Activated CD8-positive, alpha-beta memory T cell treated with anti-CD3 and anti-CD28 coated beads, Interleukin-2, amount 10 ng/mL, durations not matched to agents 7 days and 5 days (primary cell): ENCODE measurements around the gene NDUFAF3. TPM values are rescaled to one million over a fixed set of nuclear protein-coding genes. Genes with fewer than 3 reads are reported as not detected.
"Not testable (repeated sequence)": the region's sequence is repeated elsewhere in the genome, so short reads cannot be mapped to it uniquely, and the experiment has no call there.

Experiments used
- ATAC-seq: fragments of 150-1000 bp; cut with Tn5 transposase; one replicate; pipeline ENCODE4 v1.10.0; 2021; ENCODE audit warnings: moderate library complexity
- CTCF ChIA-PET: fragments of 350-600 bp; sonication (Branson Sonifier 250); formaldehyde crosslinking; loops from one replicate; lab custom pipeline; 2021; ENCODE audit warnings: antibody characterized with exemption; lab: Charles Lee
- DNase-seq: peaks from one replicate; pipeline ENCODE4 v3.0.0-alpha.2; 2020
- H3K27ac Mint-ChIP-seq: one replicate; pipeline ENCODE4 v1.8.0; 2021; ENCODE audit warnings: mild to moderate bottlenecking, mixed read lengths
- H3K27me3 Mint-ChIP-seq: one replicate; pipeline ENCODE4 v1.8.0; 2021; ENCODE audit warnings: mixed read lengths
- H3K36me3 Mint-ChIP-seq: one replicate; pipeline ENCODE4 v1.8.0; 2021; ENCODE audit warnings: mild to moderate bottlenecking, mixed read lengths
- H3K4me1 Mint-ChIP-seq: one replicate; pipeline ENCODE4 v1.8.0; 2021; ENCODE audit warnings: mixed read lengths
- H3K4me3 Mint-ChIP-seq: one replicate; pipeline ENCODE4 v1.8.0; 2021; ENCODE audit warnings: mild to moderate bottlenecking, moderate library complexity, mixed read lengths
- H3K9me3 Mint-ChIP-seq: one replicate; pipeline ENCODE4 v1.8.0; 2022; ENCODE audit warnings: low read depth, mixed read lengths
- total RNA-seq, 2 experiments: library from RNA; stranded (reverse); gene quantifications; one replicate each; pipeline ENCODE4 v1.2.3, GENCODE V29; 2021

The NDUFAF3 gene
- total RNA-seq, 2 experiments from 2014 or later = 94.3 to 101 TPM

DNA sequence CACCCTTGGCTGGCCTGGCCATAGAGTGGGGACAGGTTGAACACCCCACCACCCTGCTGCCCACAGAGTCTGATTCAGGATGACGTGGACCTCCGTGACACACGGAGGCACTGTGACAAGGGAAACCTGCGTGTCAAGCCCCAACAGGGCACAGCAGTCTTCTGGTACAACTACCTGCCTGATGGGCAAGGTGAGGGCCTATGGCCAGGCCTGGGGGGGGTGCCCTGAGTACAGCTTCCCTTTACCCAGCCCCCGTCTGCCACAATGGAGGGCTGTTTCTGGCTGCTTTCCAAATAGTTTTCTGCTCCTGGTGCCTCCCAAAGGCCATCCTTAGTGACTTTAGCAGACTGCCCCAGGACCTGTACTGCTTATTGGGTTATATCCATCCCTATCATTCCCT is 15.9 kb upstream of the NDUFAF3 start:
- CTCF ChIA-PET = interaction anchor here (2.6 to 5.6 kb wide), 3 partner anchors 9 to 16 kb away, joined by 16 to 127 read pairs (median 101); partner anchors contain the start of genes DALRD3, NDUFAF3 and P4HTM
- Mint-ChIP-seq H3K9me3 (no peaks in the 10 kb centered on the region), H3K4me3 (peak overlapping the region; percentile 87), H3K27ac (peak overlapping the region; percentile 95), H3K36me3 (peaks cover 2% of the 10 kb centered on the region), H3K4me1 (peaks cover 20% of the 10 kb centered on the region), H3K27me3 (no peaks in the 10 kb centered on the region)
- ATAC-seq (no peak), DNase-seq (no peak)

DNA sequence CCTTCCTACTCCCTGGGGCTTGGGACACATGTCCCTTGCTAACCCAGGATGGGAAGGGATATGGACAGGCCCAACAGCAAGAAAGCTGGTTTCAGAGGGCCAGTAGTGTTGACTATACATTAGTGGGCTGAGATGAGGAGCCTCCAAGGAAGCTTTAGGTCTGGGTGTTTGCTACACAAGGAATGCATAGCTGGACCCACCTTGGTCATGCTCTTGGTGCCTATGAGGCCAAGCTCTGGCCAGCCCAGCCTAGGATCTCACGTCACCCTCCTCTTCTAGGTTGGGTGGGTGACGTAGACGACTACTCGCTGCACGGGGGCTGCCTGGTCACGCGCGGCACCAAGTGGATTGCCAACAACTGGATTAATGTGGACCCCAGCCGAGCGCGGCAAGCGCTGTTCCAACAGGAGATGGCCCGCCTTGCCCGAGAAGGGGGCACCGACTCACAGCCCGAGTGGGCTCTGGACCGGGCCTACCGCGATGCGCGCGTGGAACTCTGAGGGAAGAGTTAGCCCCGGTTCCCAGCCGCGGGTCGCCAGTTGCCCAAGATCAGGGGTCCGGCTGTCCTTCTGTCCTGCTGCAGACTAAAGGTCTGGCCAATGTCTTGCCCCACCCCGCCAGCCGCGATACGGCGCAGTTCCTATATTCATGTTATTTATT is 15.4 kb upstream of the NDUFAF3 start:
- H3K4me1 Mint-ChIP-seq = peaks cover 20% of the 10 kb centered on the region
- ATAC-seq (no peak), DNase-seq (no peak)
- CTCF ChIA-PET = interaction anchor here (0.7 to 5.6 kb wide), 19 partner anchors 9 to 606 kb away, joined by 3 to 127 read pairs (median 4); partner anchors contain the start of genes ARIH2, DALRD3, IMPDH2 and KLHDC8B
- peaks cover 2% of the 10 kb centered on the region for H3K36me3 Mint-ChIP-seq
- no peaks in the 10 kb centered on the region for H3K9me3 Mint-ChIP-seq
- H3K27me3 Mint-ChIP-seq = no peaks in the 10 kb centered on the region
- peak overlapping the region; percentile 95 for H3K27ac Mint-ChIP-seq
- H3K4me3 Mint-ChIP-seq = peak overlapping the region; percentile 87

DNA sequence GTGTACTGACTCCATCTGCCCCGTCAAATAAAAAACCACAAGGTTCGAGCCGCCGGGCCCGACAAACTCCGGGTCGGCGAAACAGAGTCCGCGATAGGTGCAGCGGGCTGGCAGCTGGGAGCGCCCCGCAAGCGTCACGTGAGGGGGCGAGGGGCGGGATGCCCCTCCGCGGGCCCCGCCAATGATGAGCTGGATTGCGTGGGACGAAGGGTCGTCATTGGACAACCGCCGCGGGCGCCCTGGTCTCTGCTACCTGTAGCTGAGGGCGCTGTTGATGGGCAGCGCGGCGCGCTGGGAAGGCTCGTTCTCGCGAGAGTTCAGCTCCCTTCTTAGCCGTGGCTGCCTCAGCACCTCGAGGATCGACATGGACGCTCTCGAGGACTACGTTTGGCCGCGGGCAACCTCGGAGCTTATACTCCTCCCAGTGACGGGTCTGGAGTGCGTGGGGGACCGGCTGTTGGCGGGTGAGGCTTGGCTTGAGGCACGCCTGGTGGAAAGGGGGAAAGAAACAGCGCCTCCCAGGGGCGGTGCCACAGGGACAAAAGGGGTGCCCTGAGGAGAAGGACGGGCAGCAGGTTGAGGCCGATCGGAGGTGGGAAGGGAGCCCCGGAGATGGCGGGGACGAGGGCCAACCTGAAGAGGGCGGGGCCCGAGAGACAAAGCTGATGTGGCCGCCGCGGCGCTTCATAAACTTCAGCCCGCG is 14.7 kb upstream of the NDUFAF3 start, which contains the start of gene WDR6:
Gene WDR6, plus strand, starts transcription at position 324 of the 703 bp plus-strand sequence. Its CDS starts 41 bp downstream, at position 365.
- CTCF ChIA-PET = interaction anchor here (0.6 to 5.6 kb wide), 20 partner anchors 8 to 606 kb away, joined by 3 to 127 read pairs (median 4); partner anchors contain the start of genes ARIH2, DALRD3, IMPDH2 and KLHDC8B
- Mint-ChIP-seq H3K4me3 (peak within 1 kb of the TSS; percentile 87), H3K27me3 (no peaks in the 10 kb centered on the region), H3K27ac (peak within 1 kb of the TSS; percentile 95), H3K36me3 (peaks cover 7% of the 10 kb centered on the region), H3K9me3 (no peaks in the 10 kb centered on the region), H3K4me1 (peaks cover 23% of the 10 kb centered on the region)
- ATAC-seq = peak; percentile 91
- peak; percentile 99 for DNase-seq

DNA sequence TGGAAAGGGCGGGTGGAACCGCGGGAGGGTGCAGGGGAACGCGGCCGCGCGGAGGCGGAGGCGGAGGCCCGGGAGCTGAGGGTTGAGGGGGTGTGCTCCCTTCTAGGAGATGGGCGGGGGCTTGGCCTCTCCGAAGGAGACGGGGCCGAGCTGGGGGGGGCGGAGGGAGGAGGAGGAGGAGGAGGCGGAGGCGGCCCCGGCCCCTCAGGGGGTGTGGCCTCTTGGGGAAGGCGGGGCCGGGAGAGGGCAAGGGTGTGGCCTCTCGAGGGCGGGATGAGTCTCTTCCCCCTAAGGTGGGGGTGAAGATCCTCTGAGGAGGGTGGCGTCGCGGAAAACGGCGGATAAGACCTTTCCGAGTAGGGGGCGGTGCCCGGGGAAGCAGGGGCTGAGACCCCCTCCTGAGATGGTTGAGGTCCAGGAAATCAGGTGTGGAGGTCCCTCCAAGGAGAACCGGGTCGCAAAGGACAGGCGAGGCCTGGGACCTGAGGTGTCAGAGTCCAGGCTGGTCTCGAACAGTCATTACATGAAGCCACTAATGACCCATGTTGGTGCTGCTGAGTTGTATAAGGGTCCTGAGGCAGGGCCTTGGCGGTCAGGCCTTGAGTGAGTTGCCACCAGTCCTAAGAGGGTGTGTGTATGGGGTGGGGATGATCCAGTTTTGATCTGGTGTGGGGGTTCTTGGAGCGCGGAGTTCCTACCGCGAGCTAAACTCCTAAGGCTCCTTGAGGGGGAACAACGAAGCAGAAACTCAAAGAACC is 14.0 kb upstream of the NDUFAF3 start:
- H3K4me1 Mint-ChIP-seq = peaks cover 23% of the 10 kb centered on the region
- peak overlapping the region; percentile 95 for H3K27ac Mint-ChIP-seq
- H3K9me3 Mint-ChIP-seq = no peaks in the 10 kb centered on the region
- H3K27me3 Mint-ChIP-seq = no peaks in the 10 kb centered on the region
- H3K36me3 Mint-ChIP-seq = peaks cover 7% of the 10 kb centered on the region
- CTCF ChIA-PET = interaction anchor here (0.9 to 5.6 kb wide), 13 partner anchors 11 to 607 kb away, joined by 3 to 127 read pairs (median 4); partner anchors contain the start of genes ARIH2, DALRD3, NCKIPSD and NDUFAF3
- H3K4me3 Mint-ChIP-seq = peak overlapping the region; percentile 87
- DNase-seq (peak; percentile 95), ATAC-seq (peak; percentile 69)

DNA sequence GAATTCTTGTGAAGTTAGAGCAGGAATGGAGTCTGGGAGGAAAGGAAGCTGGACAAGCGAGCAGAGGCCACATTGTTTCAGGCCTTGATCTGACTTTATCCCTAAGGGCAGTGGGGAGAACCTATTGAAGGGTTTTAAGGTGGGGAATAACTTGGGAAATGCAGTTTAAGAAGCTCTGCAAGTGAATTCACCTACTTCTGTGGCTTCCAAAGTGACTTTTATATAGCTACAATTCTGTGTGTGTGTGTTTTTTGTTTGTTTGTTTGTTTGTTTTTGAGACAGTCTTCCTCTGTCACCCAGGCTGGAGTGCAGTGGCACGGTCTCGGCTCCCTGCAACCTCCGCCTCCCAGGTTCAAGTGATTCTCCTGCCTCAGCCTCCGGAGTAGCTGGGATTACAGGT is 13.3 kb upstream of the NDUFAF3 start:
- not testable (repeated sequence) for H3K9me3 Mint-ChIP-seq, H3K27me3 Mint-ChIP-seq, ATAC-seq, H3K36me3 Mint-ChIP-seq, DNase-seq
- CTCF ChIA-PET = interaction anchor here (1.0 to 5.6 kb wide), 5 partner anchors 11 to 441 kb away, joined by 3 to 127 read pairs (median 15); partner anchors contain the start of genes DALRD3, NDUFAF3, P4HTM and QRICH1
- peak overlapping the region; percentile 87 for H3K4me3 Mint-ChIP-seq
- H3K27ac Mint-ChIP-seq = peak overlapping the region; percentile 95
- H3K4me1 Mint-ChIP-seq = peaks cover 23% of the 10 kb centered on the region

DNA sequence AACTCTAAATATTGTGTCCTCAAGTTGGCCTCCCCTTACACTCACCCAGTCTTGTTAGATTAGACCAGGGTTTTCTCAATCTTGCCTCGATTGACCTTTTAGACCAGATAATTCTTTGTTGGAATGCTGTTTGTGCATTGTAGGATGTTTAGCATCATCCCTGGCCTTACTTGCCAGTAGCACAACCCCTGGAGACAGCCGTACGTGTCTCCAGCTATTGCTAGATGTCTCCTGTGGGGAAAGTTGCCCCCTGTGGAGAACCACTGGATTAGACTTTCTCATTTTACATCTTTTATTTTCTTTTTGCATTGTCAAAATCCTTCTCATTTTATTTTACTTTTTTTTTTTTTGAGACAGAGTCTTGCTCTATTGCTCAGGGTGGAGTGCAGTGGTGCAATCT is 12.5 kb upstream of the NDUFAF3 start:
- Mint-ChIP-seq H3K4me1 (peaks cover 23% of the 10 kb centered on the region), H3K4me3 (no peak overlapping the region), H3K36me3 (peaks cover 9% of the 10 kb centered on the region), H3K27ac (peak overlapping the region; percentile 20), H3K27me3 (no peaks in the 10 kb centered on the region), H3K9me3 (no peaks in the 10 kb centered on the region)
- CTCF ChIA-PET = interaction anchor here (0.8 to 5.6 kb wide), 5 partner anchors 10 to 440 kb away, joined by 3 to 127 read pairs (median 3); partner anchors contain the start of genes DALRD3, NDUFAF3, P4HTM and QRICH1
- DNase-seq (no peak), ATAC-seq (no peak)

DNA sequence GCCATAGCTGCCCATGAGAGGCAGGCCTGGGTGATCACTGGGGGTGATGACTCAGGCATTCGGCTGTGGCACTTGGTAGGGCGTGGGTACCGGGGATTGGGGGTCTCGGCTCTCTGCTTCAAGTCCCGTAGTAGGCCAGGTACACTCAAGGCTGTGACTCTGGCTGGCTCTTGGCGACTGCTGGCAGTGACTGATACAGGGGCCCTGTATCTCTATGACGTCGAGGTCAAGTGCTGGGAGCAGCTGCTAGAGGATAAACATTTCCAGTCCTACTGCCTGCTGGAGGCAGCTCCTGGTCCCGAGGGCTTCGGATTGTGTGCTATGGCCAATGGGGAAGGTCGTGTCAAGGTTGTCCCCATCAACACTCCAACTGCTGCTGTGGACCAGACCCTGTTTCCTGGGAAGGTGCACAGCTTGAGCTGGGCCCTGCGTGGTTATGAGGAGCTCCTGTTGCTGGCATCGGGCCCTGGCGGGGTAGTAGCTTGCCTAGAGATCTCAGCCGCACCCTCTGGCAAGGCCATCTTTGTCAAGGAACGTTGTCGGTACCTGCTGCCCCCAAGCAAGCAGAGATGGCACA is 9.4 kb upstream of the NDUFAF3 start:
- no peak overlapping the region for H3K27ac Mint-ChIP-seq
- ATAC-seq (no peak), DNase-seq (no peak)
- H3K4me3 Mint-ChIP-seq = no peak overlapping the region
- peaks cover 18% of the 10 kb centered on the region for H3K36me3 Mint-ChIP-seq
- CTCF ChIA-PET = interaction anchor here (1.4 to 5.4 kb wide), 2 partner anchors 13 to 24 kb away, joined by 3 to 42 read pairs; partner anchors contain the start of gene P4HTM
- no peaks in the 10 kb centered on the region for H3K27me3 Mint-ChIP-seq
- H3K4me1 Mint-ChIP-seq = peaks cover 28% of the 10 kb centered on the region
- no peaks in the 10 kb centered on the region for H3K9me3 Mint-ChIP-seq

DNA sequence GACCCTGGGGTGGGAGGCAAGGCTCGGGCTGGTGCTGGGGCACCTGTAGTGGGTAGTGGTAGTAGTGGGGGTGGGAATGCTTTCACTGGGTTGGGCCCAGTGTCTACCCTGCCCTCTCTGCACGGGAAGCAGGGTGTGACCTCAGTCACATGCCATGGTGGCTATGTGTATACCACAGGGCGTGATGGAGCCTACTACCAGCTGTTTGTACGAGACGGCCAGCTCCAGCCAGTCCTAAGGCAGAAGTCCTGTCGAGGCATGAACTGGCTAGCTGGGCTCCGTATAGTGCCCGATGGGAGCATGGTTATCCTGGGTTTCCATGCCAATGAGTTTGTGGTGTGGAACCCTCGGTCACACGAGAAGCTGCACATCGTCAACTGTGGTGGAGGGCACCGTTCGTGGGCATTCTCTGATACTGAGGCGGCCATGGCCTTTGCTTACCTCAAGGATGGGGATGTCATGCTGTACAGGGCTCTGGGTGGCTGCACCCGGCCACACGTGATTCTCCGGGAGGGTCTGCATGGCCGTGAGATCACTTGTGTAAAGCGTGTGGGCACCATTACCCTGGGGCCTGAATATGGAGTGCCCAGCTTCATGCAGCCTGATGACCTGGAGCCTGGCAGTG is 8.7 kb upstream of the NDUFAF3 start:
- no peak overlapping the region for H3K4me3 Mint-ChIP-seq
- CTCF ChIA-PET = interaction anchor here (0.6 to 5.4 kb wide), 6 partner anchors 9 to 94 kb away, joined by 3 to 42 read pairs (median 4); partner anchors contain the start of genes ARIH2, NDUFAF3 and P4HTM
- peaks cover 17% of the 10 kb centered on the region for H3K36me3 Mint-ChIP-seq

DNA sequence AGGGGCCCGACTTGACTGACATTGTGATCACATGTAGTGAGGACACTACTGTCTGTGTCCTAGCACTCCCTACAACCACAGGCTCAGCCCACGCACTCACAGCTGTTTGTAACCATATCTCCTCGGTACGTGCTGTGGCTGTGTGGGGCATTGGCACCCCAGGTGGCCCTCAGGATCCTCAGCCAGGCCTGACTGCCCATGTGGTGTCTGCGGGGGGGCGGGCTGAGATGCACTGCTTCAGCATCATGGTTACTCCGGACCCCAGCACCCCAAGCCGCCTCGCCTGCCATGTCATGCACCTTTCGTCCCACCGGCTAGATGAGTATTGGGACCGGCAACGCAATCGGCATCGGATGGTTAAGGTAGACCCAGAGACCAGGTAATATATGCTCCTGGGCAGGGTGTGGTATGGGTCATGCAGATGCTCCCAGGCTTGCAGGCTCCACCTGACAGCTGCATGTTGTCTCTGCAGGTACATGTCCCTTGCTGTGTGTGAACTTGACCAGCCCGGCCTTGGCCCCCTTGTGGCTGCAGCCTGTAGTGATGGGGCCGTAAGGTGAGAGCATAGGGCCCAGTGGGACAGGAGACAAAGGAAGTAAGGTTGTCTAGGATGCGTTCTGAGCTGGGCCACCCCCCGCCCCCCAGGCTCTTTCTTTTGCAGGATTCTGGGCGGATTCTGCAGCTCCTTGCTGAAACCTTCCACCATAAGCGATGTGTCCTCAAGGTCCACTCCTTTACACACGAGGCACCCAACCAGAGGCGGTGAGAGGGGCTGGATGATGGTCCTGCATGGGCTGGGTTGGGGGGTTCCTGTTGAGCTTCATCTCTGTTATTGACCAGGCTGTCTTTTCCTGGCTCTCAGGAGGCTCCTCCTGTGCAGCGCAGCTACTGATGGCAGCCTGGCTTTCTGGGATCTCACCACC is 7.9 kb upstream of the NDUFAF3 start:
- Mint-ChIP-seq H3K27ac (no peak overlapping the region), H3K9me3 (no peaks in the 10 kb centered on the region), H3K4me3 (no peak overlapping the region), H3K27me3 (no peaks in the 10 kb centered on the region), H3K4me1 (peaks cover 25% of the 10 kb centered on the region), H3K36me3 (peaks cover 20% of the 10 kb centered on the region)
- peak; percentile 24 for ATAC-seq
- CTCF ChIA-PET = interaction anchor here (0.6 to 5.4 kb wide), 6 partner anchors 8 to 95 kb away, joined by 3 to 42 read pairs (median 4); partner anchors contain the start of genes ARIH2, NDUFAF3 and P4HTM
- DNase-seq = peak; percentile 68

More for the DNA sequence above, 8.7 kb upstream of the NDUFAF3 start:
- Mint-ChIP-seq H3K4me1 (peaks cover 27% of the 10 kb centered on the region), H3K9me3 (no peaks in the 10 kb centered on the region), H3K27ac (no peak overlapping the region), H3K27me3 (no peaks in the 10 kb centered on the region)
- DNase-seq (no peak), ATAC-seq (no peak)

DNA sequence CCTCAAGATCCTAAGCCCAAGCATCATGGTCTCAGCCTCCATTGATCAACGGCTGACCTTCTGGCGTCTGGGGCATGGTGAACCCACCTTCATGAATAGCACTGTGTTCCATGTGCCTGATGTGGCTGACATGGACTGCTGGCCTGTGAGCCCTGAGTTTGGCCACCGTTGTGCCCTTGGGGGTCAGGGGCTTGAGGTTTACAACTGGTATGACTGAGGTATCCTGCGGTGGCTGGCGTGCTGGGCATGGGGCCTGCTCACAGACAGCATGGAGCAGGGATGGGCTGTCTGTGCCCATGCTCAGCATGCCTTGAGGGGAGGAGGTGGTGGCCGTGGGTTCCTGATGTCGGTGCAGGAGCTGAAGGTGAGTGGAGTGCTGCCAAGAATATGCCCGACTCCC is 6.8 kb upstream of the NDUFAF3 start:
- H3K9me3 Mint-ChIP-seq = no peaks in the 10 kb centered on the region
- DNase-seq = no peak
- CTCF ChIA-PET = interaction anchor here (0.8 to 5.4 kb wide), 4 partner anchors 8 to 27 kb away, joined by 3 to 42 read pairs (median 4); partner anchors contain the start of genes P4HTM and WDR6
- no peak overlapping the region for H3K27ac Mint-ChIP-seq
- H3K4me1 Mint-ChIP-seq = peaks cover 28% of the 10 kb centered on the region
- peaks cover 20% of the 10 kb centered on the region for H3K36me3 Mint-ChIP-seq
- H3K4me3 Mint-ChIP-seq = no peak overlapping the region
- ATAC-seq = no peak
- no peaks in the 10 kb centered on the region for H3K27me3 Mint-ChIP-seq

DNA sequence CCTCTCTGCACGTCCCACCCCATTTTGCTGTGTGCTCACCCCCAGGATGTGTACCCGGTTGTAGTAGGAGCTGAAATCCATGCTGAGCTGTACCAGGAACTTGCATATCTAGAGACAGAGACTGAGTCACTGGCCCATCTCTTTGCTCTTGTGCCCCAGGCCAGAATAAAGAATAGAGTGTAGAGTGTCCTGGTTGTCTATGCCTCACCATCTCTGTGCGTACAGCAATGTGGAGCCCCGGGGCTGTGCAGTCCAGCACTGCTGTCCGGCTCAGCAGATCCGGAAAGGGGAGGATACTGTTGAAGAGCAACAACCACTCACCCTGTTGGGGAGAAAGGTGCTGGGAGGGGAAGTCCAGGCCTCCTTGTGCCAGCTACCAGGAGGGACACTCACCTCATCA is 6.2 kb upstream of the NDUFAF3 start:
- peaks cover 20% of the 10 kb centered on the region for H3K36me3 Mint-ChIP-seq
- no peak overlapping the region for H3K4me3 Mint-ChIP-seq

More for the DNA sequence above, 6.2 kb upstream of the NDUFAF3 start:
- no peak for ATAC-seq
- CTCF ChIA-PET = interaction anchor here (0.8 to 1.3 kb wide), 2 partner anchors 9 to 28 kb away, joined by 3 to 4 read pairs; partner anchors contain the start of gene WDR6
- H3K4me1 Mint-ChIP-seq = peaks cover 32% of the 10 kb centered on the region
- no peak overlapping the region for H3K27ac Mint-ChIP-seq
- H3K27me3 Mint-ChIP-seq = no peaks in the 10 kb centered on the region
- no peaks in the 10 kb centered on the region for H3K9me3 Mint-ChIP-seq
- no peak for DNase-seq
